DOHH2 (cell line): ENCODE measurements around the gene TJP1.

Experiments used
- CTCF ChIP-seq: fragments of 200-600 bp; sonication (generic); IDR thresholded peaks from one replicate; pipeline ENCODE4 v1.5.1; 2014; ENCODE audit warnings: antibody characterized with exemption, mild to moderate bottlenecking, low read depth, low read length; ENCODE audit not compliant: poor library complexity, severe bottlenecking
- EZH2phosphoT487 ChIP-seq: fragments of 200-600 bp; sonication (generic); IDR thresholded peaks from 2 replicates; pipeline ENCODE4 v1.6.1; 2017; ENCODE audit warnings: borderline replicate concordance, mild to moderate bottlenecking, antibody characterized with exemption, low read length, moderate library complexity, mixed read lengths

- no peak for TF ChIP-seq CTCF
- no peak for TF ChIP-seq EZH2phosphoT487
Observed at GRCh38 chr15:29708519-29708918, 113.7 kb downstream of the TJP1 start.
